Motor neuron (in vitro differentiated cells): ENCODE results near the gene DDI2. TPM values are rescaled to one million over a fixed set of nuclear protein-coding genes. Genes with fewer than 3 reads are reported as not detected.

ENCODE experiments used
- ATAC-seq, 8 experiments: fragments of 200-7000 bp; cut with Tn5 transposase; replicated peaks in 6 of 8; 2 replicates each; pipeline ENCODE4 v1.8.0; 2021; ENCODE audit warnings: mild to moderate bottlenecking in 8 of 8, moderate library complexity in 8 of 8
- H3K27ac ChIP-seq, 2 donors: fragments of 250-450 bp; sonication (Bioruptor Pico); 2 replicates each; pipeline ENCODE4 v1.9.0; 2021; ENCODE audit warnings: antibody characterized with exemption in 2 of 2, mild to moderate bottlenecking in 2 of 2, moderate library complexity in 1 of 2
- H3K4me1 ChIP-seq, 2 donors: fragments of 250-450 bp; sonication (Bioruptor Pico); replicated peaks in 1 of 2; 2 replicates each; pipeline ENCODE4 v1.6.1; 2021; ENCODE audit warnings: antibody characterized with exemption in 2 of 2, mild to moderate bottlenecking in 2 of 2, moderate library complexity in 1 of 2
- H3K4me3 ChIP-seq, 5 donors: fragments of 250-450 bp; sonication (Bioruptor Pico); 2 replicates each; pipeline ENCODE4 v1.9.0; 2021; ENCODE audit warnings: antibody characterized with exemption in 5 of 5, mild to moderate bottlenecking in 5 of 5, moderate library complexity in 4 of 5
- WGBS, 10 experiments: fragments of 450-650 bp; shearing (Covaris generic); methylation state at CpG; one replicate each; pipeline ENCODE4 v1.0.0; 2022; 5-methylcytosine and 5-hydroxymethylcytosine counted together
- in situ Hi-C, 9 experiments: fragments of 400-800 bp; cut with MboI; loops; one replicate each; pipeline ENCODE4 v1.15.0; 2021; ENCODE audit warnings: low sequenced_read_pairs in 9 of 9, low pct_unique_long_range_greater_than_20kb in 2 of 9; ENCODE audit not compliant: unreplicated experiment in 9 of 9
- total RNA-seq, 8 experiments: library from RNA; unstranded; fragments of 300-600 nt; gene quantifications; 2 replicates each; pipeline versions ENCODE4 v1.2.3 to v1.2.4, GENCODE V29; 2022

The DDI2 gene
- 10 to 100 TPM; 11.1 to 47.4 (median 17.0) TPM for total RNA-seq

DNA sequence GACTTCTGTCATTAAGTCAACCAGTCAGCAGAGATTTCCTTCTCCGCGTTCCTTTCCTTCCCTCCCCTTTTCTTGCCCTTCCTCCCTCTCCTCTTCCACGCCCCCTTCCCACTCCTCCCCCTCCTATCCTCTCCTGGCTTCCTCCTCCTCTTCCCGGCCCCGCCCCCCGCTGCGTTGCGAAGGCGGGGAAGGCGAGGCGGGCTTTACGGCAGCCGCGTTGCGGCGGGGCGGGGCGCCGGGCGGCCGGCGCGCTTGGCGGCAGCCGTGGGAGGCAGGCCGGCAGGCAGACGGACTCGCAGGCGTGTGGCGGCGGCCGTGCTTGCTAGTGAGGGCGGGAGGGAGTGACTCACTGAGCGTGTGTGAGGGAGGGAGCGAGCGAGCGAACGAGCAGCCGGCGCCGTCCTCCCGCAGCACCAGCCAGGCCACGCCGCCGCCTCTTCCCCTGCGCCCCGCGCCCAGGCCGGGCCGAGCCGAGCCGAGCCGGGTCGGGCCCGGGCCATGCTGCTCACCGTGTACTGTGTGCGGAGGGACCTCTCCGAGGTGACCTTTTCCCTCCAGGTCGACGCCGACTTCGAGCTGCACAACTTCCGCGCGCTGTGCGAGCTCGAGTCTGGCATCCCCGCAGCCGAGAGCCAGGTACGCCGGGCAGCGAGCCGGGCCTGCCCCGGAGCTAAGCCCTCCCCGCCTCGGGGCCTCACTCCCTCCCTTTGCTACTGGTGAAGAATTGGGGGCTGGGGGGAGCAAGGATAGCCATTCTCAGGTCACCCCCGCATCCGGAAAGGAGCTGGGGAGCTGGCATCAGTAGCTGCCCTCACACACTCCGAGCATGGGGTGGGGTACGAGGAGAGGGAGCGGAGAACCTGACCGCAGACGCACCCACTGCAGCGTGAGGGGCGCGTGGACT, at the start of gene DDI2:
Gene DDI2 (plus strand): TSS at position 286 of the 904 bp plus-strand sequence. CDS start 213 bp downstream, at position 499.
- peak within 1 kb of the TSS; percentile 66 to 85 (median 81) for H3K4me3 ChIP-seq
- in situ Hi-C loops = no loop called here
- peak; percentile 83 to 95 (median 94) for ATAC-seq
- peaks cover 14 to 16% of the 10 kb centered on the region in 2 donors for H3K4me1 ChIP-seq
- H3K27ac ChIP-seq = peak within 1 kb of the TSS; percentile 71 to 85
- 0 to 2% (median 0%) methylated on average over 4 to 9 of the region's 86 CpGs; no CpG with 5 or more reads in 7 of the 10 experiments for WGBS, 10 experiments

DNA sequence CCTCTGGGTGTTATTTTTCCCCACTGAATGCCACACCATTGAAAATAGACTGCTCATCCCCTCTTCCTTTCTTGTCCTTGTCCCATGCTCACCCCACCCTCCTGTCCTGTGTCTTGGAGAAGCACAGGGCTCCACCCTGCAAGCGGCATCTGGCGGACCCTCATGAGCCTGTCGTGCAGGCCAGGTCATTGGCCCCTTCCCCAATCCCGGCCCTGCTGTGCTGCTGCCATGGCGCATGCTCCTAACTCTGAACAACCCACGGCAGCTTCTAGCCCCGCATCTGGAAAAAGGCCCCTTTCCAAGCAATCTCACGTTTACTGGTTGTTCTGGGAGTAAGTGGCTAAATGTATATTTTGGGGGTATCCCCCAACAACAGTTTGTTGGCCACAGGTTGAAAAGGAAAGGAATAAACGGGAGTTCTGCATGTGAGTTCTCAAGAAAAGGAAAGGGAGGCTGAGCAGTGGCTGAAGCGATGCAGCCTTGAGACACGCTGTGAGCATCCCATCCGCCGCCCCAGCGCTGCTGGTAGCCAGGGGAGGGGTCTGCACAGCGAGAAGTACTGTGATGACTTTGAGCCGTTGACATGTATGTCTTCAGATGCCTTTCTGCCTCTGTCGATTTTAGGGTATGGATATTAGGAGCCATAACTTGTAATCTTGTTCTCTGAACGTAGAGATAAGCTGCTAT, 48.7 kb upstream of the DDI2 start:
- H3K4me3 ChIP-seq = no peak overlapping the region
- H3K4me1 ChIP-seq = no peaks in the 10 kb centered on the region
- 63 to 100% (median 90%) methylated on average over 1 to 17 of the region's 18 CpGs; no CpG with 5 or more reads in 1 of the 10 experiments for WGBS, 10 experiments
- in situ Hi-C loops = no loop called here
- no peak overlapping the region for H3K27ac ChIP-seq
- no peak for ATAC-seq

DNA sequence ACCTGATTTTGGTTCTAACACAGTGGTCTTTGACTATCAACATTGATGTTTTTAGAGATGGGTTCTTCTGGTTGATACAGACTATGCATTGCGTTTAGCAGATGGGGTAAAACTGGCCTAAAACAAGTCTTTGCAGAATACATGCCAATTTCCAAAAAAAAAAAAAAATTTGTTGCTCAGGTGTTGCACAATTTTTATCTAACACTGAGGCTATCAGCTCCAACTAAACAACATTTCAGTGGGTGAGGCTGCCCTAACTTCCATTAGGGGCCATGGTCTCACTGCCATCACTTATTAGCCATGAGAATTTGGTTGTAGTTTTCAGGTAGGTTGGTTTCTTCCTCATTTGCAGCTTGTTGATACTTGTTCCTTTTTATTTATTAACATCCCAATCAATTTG, 46.4 kb upstream of the DDI2 start:
- no peak overlapping the region for H3K27ac ChIP-seq
- no peak for ATAC-seq
- in situ Hi-C loops = no loop called here
- WGBS, 10 experiments = 78 to 100% (median 100%) methylated on average over 1 of the region's 1 CpG; no CpG with 5 or more reads in 3 of the 10 experiments
- H3K4me1 ChIP-seq = no peaks in the 10 kb centered on the region
- H3K4me3 ChIP-seq = no peak overlapping the region

DNA sequence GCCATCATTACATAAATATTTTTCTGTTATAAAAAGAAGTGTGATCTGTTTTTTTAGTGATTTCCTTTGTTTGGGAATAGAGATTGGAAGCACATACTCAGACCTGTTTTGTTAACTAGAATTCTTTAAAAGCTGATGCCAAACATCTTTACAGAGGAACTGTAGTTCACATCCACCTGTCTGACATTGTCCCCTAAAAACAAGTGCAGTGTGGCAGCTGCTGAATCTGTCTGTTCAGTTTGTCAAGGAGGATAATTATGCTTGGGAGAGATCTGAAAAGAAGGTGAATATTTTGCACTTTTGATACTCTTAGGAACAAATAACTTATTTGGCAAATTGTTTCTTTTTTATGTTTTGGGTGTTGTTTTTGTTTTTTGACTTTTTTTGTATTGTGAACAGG, 46.0 kb upstream of the DDI2 start:
- Histone ChIP-seq H3K4me3 (no peak overlapping the region), H3K4me1 (no peaks in the 10 kb centered on the region), H3K27ac (no peak overlapping the region)
- in situ Hi-C loops = no loop called here
- ATAC-seq = no peak

DNA sequence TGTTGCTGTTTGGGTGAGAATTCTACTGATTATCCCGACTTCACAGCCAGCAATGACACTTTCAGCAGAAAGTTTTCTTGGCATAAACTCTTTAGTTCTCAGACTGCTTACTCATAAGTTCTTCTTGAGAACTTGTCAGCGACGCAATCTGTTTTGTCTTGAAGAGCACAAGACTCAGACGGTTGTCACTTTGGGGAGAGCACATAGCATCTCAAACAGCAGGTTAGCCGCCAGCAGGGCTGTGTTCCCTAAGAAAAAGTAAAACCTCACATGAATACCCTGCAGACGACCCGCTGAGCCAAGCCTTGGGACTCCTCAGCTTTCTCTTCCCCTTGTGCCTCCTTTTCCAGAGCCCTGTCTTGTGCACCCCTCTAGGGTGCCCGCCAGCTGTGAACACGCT, 43.8 kb upstream of the DDI2 start:
- no peak for ATAC-seq
- no peak overlapping the region for H3K27ac ChIP-seq
- H3K4me1 ChIP-seq = no peaks in the 10 kb centered on the region
- in situ Hi-C loops = no loop called here
- WGBS, 10 experiments = 24 to 100% (median 65%) methylated on average over 1 to 8 of the region's 9 CpGs
- H3K4me3 ChIP-seq = no peak overlapping the region

DNA sequence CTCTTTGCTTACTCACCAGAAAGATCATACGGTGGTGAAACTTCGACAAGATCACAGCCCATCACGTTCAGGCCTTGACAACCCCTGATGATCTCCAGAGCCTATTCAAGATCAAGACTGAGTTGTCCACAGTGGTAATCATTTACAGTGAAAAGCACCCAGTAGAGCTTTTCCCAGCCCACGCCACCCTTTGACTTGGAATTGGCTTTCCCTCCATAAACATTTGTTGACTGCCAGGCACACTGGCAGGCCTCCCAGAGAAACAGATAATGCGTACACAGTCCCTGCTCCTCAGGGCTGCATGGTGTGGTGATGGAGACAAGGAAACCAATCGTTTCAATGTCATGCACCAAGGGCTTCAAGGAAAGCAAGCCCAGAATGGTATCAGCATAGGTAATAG, 42.5 kb upstream of the DDI2 start:
- Histone ChIP-seq H3K4me1 (no peaks in the 10 kb centered on the region), H3K4me3 (no peak overlapping the region), H3K27ac (no peak overlapping the region)
- in situ Hi-C loops = no loop called here
- no peak for ATAC-seq
- 81 to 100% (median 92%) methylated on average over 1 to 6 of the region's 6 CpGs; no CpG with 5 or more reads in 3 of the 10 experiments for WGBS, 10 experiments

DNA sequence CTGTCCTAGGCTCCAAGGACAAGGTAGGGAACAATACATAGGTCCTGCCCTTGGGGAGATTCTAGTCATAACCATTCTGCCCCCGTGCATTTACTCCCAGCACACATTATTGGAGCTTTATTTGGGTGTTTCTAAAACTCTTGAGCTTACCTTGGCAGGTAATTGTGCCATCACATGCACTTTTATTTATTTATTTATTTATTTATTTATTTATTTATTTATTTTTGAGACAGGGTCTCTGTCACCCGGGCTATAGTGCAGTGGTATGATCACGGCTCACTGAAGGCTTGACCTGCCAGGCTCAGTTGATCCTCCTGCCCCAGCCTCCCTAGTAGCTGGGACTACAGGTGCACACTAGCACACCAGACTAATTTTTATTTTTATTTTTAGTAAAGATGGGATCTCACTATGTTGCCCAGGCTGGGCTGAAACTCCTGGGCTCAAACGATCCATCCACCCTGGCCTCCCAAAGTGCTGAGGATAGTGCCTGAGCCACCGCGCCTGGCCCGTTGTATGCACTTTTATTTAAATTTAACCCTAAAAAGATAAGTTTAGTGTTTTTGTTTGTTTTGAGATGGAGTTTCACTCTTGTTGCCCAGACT, 41.6 kb upstream of the DDI2 start:
- Histone ChIP-seq H3K4me1 (no peaks in the 10 kb centered on the region), H3K27ac (no peak overlapping the region), H3K4me3 (no peak overlapping the region)
- 80 to 100% (median 95%) methylated on average over 1 to 7 of the region's 7 CpGs for WGBS, 10 experiments
- ATAC-seq = no peak
- in situ Hi-C loops = no loop called here

DNA sequence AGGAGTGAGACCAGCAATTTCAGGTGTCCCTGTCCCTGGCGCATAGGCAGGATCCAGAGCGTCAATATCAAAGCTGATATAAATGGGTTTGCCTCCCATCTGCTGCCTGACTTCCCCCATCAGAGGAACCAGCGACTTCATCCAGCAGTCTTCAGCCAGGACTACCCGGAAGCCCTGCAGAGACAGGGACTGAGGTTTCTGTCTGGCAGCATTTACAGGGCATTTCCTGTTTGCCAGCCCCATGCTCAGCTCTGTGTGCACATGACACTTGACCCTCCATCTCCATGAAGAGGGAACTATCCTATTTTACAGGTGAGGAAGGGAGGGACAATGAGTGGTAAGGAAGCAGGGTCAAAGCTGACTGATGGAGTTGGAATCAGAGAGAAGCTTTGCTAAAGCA, 39.6 kb upstream of the DDI2 start:
- H3K4me3 ChIP-seq = no peak overlapping the region
- no peaks in the 10 kb centered on the region for H3K4me1 ChIP-seq
- ATAC-seq = no peak
- no peak overlapping the region for H3K27ac ChIP-seq
- WGBS, 10 experiments = 36 to 100% (median 75%) methylated on average over 1 to 4 of the region's 4 CpGs; no CpG with 5 or more reads in 3 of the 10 experiments
- in situ Hi-C loops = no loop called here

DNA sequence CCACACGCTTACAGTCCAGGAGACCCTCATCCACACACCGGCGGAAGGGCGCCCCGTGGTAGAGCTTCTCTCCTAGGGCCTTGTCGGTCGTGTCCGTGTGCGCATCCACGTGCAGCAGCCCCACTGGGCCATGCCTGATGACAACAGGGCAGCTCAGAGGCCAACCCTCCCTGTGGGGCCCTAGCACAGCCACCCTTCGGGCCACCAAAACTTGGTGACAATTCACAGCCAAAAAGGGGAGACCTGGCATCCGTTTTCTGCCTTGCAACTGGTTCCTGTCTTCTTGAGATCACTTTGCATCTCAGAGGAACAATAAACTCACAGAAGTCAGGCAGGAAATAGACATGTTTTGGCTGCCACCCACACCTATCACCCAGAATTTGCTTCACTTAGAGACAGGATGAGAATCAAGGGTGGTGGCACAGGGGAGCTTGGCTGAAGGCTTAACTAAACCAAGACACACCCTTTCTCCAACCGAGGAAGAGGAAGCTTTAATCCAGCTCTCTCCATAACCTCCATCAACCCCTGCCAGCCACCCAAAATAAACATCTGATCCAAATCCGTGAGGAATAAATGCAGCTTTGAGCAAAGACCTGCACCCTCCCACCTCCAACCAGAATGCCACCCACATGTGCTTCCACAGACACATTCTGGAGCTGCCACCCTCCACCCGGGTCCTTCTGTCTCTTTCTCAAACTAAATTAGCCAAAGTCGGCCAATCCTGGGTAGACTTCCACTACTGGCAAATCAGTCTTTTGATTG, 38.2 kb upstream of the DDI2 start:
- no peak overlapping the region for H3K27ac ChIP-seq
- H3K4me3 ChIP-seq = no peak overlapping the region
- ATAC-seq = peak in 2 of 8 experiments; percentile 23 to 36
- 31 to 81% (median 66%) methylated on average over 3 to 15 of the region's 16 CpGs; no CpG with 5 or more reads in 4 of the 10 experiments for WGBS, 10 experiments
- peaks cover 0 to 3% of the 10 kb centered on the region in 2 donors for H3K4me1 ChIP-seq
- in situ Hi-C loops = no loop called here

DNA sequence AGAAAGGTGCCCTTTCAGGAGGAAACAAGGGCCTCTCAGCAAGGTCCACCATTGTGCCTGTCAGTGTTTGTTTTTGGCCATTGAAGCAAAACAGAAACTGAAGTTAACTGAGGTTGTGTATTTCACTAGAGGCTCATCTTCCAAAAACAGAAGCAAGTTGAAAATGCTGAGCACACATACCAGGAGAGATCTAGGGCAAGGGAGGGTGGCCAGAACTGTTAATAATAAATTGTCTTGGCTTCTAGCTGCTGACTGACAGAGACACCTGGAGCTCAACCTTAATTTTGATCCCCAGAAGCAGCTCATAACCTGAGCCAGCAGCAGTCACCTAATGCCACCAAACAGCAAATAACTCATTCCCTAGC, 37.6 kb upstream of the DDI2 start:
- no peak overlapping the region for H3K4me3 ChIP-seq
- ATAC-seq = no peak
- H3K27ac ChIP-seq = no peak overlapping the region
- peaks cover 0 to 5% of the 10 kb centered on the region in 2 donors for H3K4me1 ChIP-seq
- in situ Hi-C loops = no loop called here

DNA sequence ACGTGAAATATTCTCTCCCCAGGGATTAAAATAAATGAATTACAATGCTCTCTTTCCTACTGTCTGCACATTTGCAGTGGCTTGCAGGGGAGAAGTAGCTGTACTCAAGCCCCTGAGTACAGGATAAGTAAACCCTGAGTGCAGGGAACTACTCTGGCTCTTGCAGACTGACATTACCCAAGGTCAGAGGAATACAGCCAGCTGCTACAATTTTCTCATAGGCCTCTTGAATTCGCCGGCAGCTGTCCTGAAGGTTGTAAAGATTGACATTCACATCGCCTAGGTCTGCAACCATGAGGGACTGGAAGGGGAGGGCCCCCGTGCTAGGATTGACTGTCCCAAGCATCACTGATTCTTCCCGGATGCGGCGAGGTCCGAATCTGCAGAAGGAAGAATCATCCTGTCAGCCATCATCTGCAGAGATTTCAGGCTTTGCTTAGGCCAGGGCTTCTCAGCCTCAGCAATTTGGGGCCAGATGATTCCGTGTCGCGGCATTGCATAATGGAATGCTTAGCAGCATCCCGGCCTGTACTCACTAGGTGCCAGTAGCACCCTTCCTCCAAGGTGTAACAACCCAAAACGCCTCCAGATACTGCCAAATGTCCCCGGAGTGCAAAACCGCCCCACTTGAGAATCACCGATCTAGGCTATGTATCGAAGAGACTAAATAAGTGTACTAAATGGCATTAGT, 34.1 kb upstream of the DDI2 start:
- Histone ChIP-seq H3K4me1 (peaks cover 0 to 9% of the 10 kb centered on the region in 2 donors), H3K4me3 (no peak overlapping the region), H3K27ac (peak overlapping the region in 1 of 2 donors; percentile 8)
- in situ Hi-C loops = no loop called here
- peak in 1 of 8 experiments; percentile 20 for ATAC-seq
- 62 to 100% (median 88%) methylated on average over 1 to 17 of the region's 18 CpGs; no CpG with 5 or more reads in 3 of the 10 experiments for WGBS, 10 experiments
